Measurements from ENCODE around the gene SERPINB6. TPM values are rescaled to one million over a fixed set of nuclear protein-coding genes. Genes with fewer than 3 reads are reported as not detected.
"Not testable (repeated sequence)": the region's sequence is repeated elsewhere in the genome, so short reads cannot be mapped to it uniquely, and the experiment has no call there.

The SERPINB6 gene
- total RNA-seq, 2 donors from 2014 or later: 64.9 to 114 TPM

GRCh38 chr6:2913621-2914317 is 57.6 kb downstream of the SERPINB6 start:
- peaks cover 42% of the 10 kb centered on the region for H3K4me1 Mint-ChIP-seq (ENCODE audit: low read depth)
- no peak overlapping the region for H3K4me3 Mint-ChIP-seq
- no peaks in the 10 kb centered on the region for H3K36me3 Mint-ChIP-seq (ENCODE audit: insufficient read depth in 2 of 2)
- H3K27me3 Mint-ChIP-seq (ENCODE audit: low read depth): no peaks in the 10 kb centered on the region
- H3K27ac Mint-ChIP-seq: no peak overlapping the region
- DNase-seq (no peak), ATAC-seq (replicated peaks in 1 of 2) (no peak)
- H3K9me3 Mint-ChIP-seq: no peaks in the 10 kb centered on the region

GRCh38 chr6:2911171-2911570 is 60.2 kb downstream of the SERPINB6 start:
- no peak for DNase-seq
- Mint-ChIP-seq H3K36me3 (ENCODE audit: insufficient read depth in 2 of 2) (no peaks in the 10 kb centered on the region), H3K4me3 (no peak overlapping the region), H3K4me1 (ENCODE audit: low read depth) (peaks cover 46% of the 10 kb centered on the region), H3K9me3 (peaks cover 2 to 6% of the 10 kb centered on the region in 2 donors), H3K27me3 (ENCODE audit: low read depth) (no peaks in the 10 kb centered on the region), H3K27ac (no peak overlapping the region)
- no peak for ATAC-seq (replicated peaks in 1 of 2)

DNA sequence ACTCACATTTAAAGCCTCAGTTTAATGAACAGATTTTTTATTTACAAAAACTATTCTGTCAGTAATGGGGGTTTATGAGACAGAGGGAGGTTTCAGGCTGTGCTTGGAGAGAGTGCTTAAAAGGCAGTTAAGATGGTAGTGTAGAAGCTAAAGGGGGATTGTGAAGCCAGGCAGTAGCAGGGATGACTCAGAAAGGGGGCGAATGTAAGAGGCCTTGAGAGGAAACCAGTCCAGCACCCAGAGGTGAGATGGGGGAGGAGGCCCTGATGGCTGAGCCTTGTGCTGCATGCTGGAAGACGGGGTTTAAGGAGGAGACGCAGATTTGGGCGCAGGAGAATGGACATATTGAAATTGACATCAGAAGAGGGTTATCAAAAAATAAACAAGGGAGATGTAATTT is 61.6 kb downstream of the SERPINB6 start:
- H3K36me3 Mint-ChIP-seq (ENCODE audit: insufficient read depth in 2 of 2): no peaks in the 10 kb centered on the region
- peaks cover 46% of the 10 kb centered on the region for H3K4me1 Mint-ChIP-seq (ENCODE audit: low read depth)
- DNase-seq (peak; percentile 42 to 52), ATAC-seq (replicated peaks in 1 of 2) (peak; percentile 81 to 84)
- no peaks in the 10 kb centered on the region for H3K27me3 Mint-ChIP-seq (ENCODE audit: low read depth)
- H3K27ac Mint-ChIP-seq: peak overlapping the region; percentile 74
- H3K4me3 Mint-ChIP-seq: peak overlapping the region in 1 of 2 donors; percentile 37
- peaks cover 2 to 6% of the 10 kb centered on the region in 2 donors for H3K9me3 Mint-ChIP-seq

GRCh38 chr6:2909051-2909606 is 62.2 kb downstream of the SERPINB6 start:
- Mint-ChIP-seq H3K4me1 (ENCODE audit: low read depth) (peaks cover 46% of the 10 kb centered on the region), H3K27ac (peak overlapping the region; percentile 74)
- H3K9me3 Mint-ChIP-seq; H3K4me3 Mint-ChIP-seq; DNase-seq; H3K36me3 Mint-ChIP-seq (ENCODE audit: insufficient read depth in 2 of 2); H3K27me3 Mint-ChIP-seq (ENCODE audit: low read depth); ATAC-seq (replicated peaks in 1 of 2): not testable (repeated sequence)

GRCh38 chr6:2908516-2908915 is 62.9 kb downstream of the SERPINB6 start:
- Mint-ChIP-seq H3K4me3 (peak overlapping the region in 1 of 2 donors; percentile 9), H3K4me1 (ENCODE audit: low read depth) (peaks cover 46% of the 10 kb centered on the region), H3K27ac (peak overlapping the region; percentile 10)
- H3K9me3 Mint-ChIP-seq; H3K36me3 Mint-ChIP-seq (ENCODE audit: insufficient read depth in 2 of 2); DNase-seq; H3K27me3 Mint-ChIP-seq (ENCODE audit: low read depth): not testable (repeated sequence)
- ATAC-seq (replicated peaks in 1 of 2): peak in 1 of 2 donors; percentile 39

GRCh38 chr6:2903411-2904185 is 67.8 kb downstream of the SERPINB6 start:
- H3K4me1 Mint-ChIP-seq (ENCODE audit: low read depth): peaks cover 53% of the 10 kb centered on the region
- H3K36me3 Mint-ChIP-seq (ENCODE audit: insufficient read depth in 2 of 2): peaks cover 31 to 36% of the 10 kb centered on the region in 2 donors
- H3K27ac Mint-ChIP-seq; DNase-seq; H3K27me3 Mint-ChIP-seq (ENCODE audit: low read depth); H3K9me3 Mint-ChIP-seq; ATAC-seq (replicated peaks in 1 of 2): not testable (repeated sequence)
- peak overlapping the region; percentile 99 for H3K4me3 Mint-ChIP-seq

DNA sequence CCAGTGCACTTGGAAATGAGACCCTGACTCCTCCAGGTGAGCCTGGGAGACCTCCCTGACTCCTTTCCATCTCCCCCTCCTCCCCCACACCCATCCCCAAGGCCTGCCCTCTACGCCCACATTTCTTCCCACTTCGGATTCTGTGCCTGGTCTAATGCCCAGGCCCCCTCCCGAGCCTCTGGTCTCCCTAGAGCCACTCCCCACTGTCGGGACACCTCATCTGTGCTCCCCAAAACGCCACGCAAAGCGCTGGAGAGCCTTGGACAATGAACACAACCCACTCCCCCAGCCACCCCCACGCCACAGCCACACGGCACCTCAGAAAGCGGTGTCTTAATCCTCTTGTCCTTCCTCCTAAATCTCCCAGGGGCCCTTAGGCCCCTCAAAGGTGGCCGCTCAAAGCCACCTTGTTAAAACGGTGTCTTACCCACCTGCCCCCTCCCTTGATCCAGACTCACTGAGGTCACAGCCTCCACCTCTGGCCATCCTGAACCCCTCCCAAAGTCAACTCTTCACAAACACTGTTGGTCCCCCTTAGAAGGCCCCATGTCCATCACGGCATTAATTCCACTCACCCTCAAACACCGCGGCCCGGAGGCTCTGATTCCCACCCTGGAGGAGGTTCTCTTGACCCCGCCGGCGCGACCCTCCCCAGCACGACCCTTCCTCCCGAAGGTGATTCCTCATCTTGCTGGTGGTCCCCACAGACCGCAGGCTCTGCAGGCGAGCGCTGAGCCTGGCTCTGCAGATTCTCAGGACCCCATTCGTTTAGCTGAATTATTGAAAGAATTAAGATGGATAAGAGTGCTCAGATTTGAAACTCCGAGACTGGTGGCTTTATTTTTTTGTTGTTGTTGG is 69.5 kb downstream of the SERPINB6 start:
- Mint-ChIP-seq H3K4me1 (ENCODE audit: low read depth) (peaks cover 59% of the 10 kb centered on the region), H3K4me3 (peak overlapping the region; percentile 99), H3K27ac (peak overlapping the region; percentile 98), H3K36me3 (ENCODE audit: insufficient read depth in 2 of 2) (peaks cover 38 to 49% of the 10 kb centered on the region in 2 donors)
- not testable (repeated sequence) for ATAC-seq (replicated peaks in 1 of 2); H3K27me3 Mint-ChIP-seq (ENCODE audit: low read depth); H3K9me3 Mint-ChIP-seq; DNase-seq

DNA sequence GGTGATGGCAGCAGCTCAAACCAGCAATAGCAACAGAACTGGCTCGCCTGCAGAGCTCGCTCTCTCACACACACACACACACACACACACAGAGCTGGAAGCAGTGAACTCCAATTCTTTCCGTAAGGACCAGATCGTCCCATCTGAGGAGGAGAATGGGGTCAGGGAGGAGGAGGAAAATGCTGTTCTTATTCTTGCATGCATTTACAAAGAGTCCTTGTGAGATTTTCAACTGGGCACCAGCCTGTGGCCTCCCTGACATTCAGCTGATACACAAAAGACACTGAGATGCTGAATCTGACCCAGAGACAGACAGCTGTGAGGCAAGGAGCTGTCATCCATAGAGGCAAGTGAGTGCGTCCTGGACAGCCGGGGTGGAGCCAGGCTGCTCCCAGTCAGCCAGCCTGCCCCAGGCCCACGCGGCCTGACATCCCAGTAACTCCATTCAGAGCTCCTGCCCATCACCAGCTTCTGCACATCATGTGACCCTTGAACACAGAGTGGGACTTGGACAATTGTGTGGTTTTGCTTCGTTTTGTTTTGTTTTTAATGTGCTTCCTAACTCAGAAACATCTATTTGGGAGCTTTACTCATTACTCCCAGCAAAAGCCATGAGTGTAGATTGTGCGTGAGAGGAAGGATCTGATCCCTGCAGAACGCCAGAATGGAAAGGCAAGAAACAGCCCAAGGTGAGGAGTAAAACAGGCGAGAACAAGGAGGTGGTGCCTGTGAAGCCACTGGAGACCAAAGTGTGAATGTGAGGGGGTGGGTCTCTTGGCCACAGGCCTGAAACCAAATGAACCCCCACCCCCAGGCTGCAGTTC is 70.3 kb downstream of the SERPINB6 start:
- peaks cover 62% of the 10 kb centered on the region for H3K4me1 Mint-ChIP-seq (ENCODE audit: low read depth)
- H3K36me3 Mint-ChIP-seq (ENCODE audit: insufficient read depth in 2 of 2): peaks cover 40 to 57% of the 10 kb centered on the region in 2 donors
- peak overlapping the region; percentile 81 for H3K27ac Mint-ChIP-seq
- DNase-seq (no peak), ATAC-seq (replicated peaks in 1 of 2) (no peak)
- no peaks in the 10 kb centered on the region for H3K9me3 Mint-ChIP-seq
- peak overlapping the region; percentile 99 for H3K4me3 Mint-ChIP-seq
- no peaks in the 10 kb centered on the region for H3K27me3 Mint-ChIP-seq (ENCODE audit: low read depth)

DNA sequence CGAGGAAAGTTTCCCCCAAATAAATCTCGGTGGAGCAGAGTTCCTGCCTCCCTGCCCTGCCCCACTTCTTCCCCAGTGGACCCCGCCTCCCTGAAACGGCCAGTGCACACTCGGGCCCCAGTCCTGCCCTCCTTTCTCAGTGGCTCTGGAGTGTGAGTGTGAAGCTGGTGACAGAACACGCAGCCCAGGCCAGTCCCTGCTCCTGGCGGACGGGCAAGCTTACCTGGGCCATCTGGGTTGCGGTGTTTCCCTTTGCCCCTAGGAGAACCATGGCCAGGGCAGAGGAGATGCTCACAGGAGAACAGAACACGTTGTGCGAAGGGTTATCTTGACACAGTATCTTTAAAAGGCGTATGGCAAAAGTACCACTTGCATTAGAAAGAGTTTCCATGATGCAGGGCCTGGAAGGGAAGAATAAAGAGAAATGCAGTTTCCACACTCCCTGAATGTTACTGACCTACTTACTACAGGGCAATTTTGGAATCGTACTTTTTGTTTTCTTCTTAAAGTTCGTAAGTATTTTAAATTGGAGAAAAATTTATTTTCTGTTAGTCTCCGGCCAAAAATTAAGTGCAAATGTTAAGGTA is 71.1 kb downstream of the SERPINB6 start:
- Mint-ChIP-seq H3K4me3 (peak overlapping the region; percentile 99), H3K9me3 (no peaks in the 10 kb centered on the region), H3K36me3 (ENCODE audit: insufficient read depth in 2 of 2) (peaks cover 42 to 62% of the 10 kb centered on the region in 2 donors), H3K27ac (peak overlapping the region; percentile 81), H3K4me1 (ENCODE audit: low read depth) (peaks cover 65% of the 10 kb centered on the region), H3K27me3 (ENCODE audit: low read depth) (no peaks in the 10 kb centered on the region)
- DNase-seq (no peak), ATAC-seq (replicated peaks in 1 of 2) (peak in 1 of 2 donors; percentile 1)

DNA sequence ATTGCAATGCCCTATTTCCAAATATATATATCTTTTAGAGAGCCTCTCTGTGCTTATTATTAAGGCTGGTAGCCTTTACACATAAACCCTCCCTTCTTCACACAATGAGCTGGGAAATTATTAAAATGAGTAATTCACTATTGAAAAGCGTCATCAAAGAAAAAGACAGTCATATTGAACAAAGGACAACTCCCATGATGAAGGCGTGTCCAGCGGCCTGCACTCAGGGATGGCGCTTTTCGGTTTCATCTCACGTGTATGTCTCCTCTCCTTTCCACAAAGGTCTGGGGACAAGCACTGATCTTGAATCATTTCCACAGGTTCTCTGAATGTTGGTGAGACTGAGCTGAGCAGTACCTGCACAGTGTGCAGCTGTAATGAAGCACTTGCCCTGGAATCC is 71.8 kb downstream of the SERPINB6 start:
- no peaks in the 10 kb centered on the region for H3K9me3 Mint-ChIP-seq
- peak overlapping the region; percentile 97 for H3K27ac Mint-ChIP-seq
- DNase-seq (peak; percentile 59 to 61), ATAC-seq (replicated peaks in 1 of 2) (peak; percentile 42 to 45)
- H3K4me3 Mint-ChIP-seq: peak overlapping the region; percentile 99
- H3K36me3 Mint-ChIP-seq (ENCODE audit: insufficient read depth in 2 of 2): peaks cover 42 to 66% of the 10 kb centered on the region in 2 donors
- H3K4me1 Mint-ChIP-seq (ENCODE audit: low read depth): peaks cover 69% of the 10 kb centered on the region
- no peaks in the 10 kb centered on the region for H3K27me3 Mint-ChIP-seq (ENCODE audit: low read depth)

All from activated T-cell treated with anti-CD3 and anti-CD28 coated beads, Interleukin-2, amount 50 U/mL, for 72 hours (primary cell).